A549 treated with AZD2906 at 1 μM for 4 hours (cell line): ENCODE measurements around the gene GOLGA6L2. TPM values are rescaled to one million over a fixed set of nuclear protein-coding genes. Genes with fewer than 3 reads are reported as not detected.

Experiments used
- total RNA-seq: library from RNA; stranded (reverse); fragments of 200-300 nt; extraction: Qiagen RNA extraction; gene quantifications from 5 replicates; pipeline ENCODE4 v1.2.3, GENCODE V29; 2022

The GOLGA6L2 gene
- total RNA-seq, result not detected in 5 replicates

DNA sequence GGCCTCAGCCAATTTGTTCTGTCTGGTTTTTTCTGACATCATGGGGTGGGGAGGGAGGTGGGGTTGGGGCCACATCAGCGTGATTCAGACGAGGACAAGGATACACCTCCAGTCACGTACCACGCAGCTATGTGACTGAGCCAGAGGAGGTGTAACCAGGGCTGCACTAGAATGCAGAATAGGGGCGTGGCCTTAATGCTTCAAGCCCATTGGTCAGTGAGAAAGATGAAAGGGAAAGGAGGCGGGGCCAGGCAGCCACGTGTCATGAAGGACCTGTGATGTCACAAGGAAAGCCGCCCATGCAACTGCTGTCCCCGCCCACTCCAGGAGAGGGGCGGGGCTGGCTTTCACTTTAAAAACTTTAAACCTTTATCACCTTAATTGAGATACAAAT is at the start of gene GOLGA6L2:
TSS of gene GOLGA6L2 (minus strand) at position 137 of the 394 bp plus-strand sequence. CDS start at position 75, 62 bp downstream.

Other genes starting within 250 kb of the GOLGA6L2 start
- not detected in 5 replicates for gene GOLGA6L26, start 113.0 kb downstream of the GOLGA6L2 start, total RNA-seq
- 0.11 to 0.17 TPM (median 0.14 TPM) in 5 replicates for gene GOLGA8S, start 92.5 kb downstream of the GOLGA6L2 start, total RNA-seq
- gene MKRN3, start 118.4 kb upstream of the GOLGA6L2 start, total RNA-seq, result 2.0 to 2.6 TPM (median 2.3 TPM) in 5 replicates
- gene MAGEL2, start 200.6 kb upstream of the GOLGA6L2 start, total RNA-seq, result 0.02 TPM in 1 of 5 replicates, not detected in the others
- gene NDN, start 240.1 kb upstream of the GOLGA6L2 start, total RNA-seq, result 0.03 to 0.08 TPM (median 0.05 TPM) in 4 of 5 replicates, not detected in the other